Measurements from ENCODE around the gene ZNF423.
A peak's percentile ranks its signal among the peaks of the same experiment; 100 is the strongest.

The ZNF423 gene

DNA sequence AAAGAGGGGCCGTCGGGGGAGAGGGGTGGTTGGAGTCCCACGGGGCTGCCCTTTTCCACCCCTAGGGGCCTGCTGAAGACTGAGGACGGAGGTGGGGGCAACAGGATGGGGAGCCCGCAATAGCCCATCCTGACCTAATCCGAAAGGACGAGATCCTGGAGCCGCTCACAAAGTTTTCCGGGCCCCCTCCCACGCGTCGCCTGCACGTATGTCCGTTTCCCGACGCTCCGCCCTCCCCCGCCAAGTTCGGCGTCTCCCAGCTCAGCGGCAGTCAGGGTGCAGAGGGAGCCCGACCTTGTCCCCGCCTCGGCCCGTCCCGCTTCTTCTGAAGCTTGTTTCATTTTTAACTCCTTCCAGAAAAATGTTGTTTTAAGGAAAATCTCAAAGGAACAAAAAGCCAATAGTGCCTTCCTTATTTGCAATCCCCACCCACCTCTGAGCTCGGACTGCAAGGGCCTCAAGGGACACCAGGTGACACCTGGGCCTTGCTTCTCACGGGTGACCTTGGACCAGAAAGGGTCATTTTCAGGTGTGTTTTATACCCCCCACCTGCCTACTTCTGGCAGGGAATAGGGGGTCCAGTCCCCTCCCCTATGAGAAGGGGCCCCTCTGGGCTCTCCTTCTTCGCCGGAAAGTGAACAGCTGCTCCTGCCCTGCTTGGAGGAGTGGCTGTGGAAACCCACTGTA, 3.4 kb upstream of the ZNF423 start:
- H3K9ac ChIP-seq (ENCODE audit: low read length), result no peak overlapping the region
- no peaks in the 10 kb centered on the region for H3K9me3 ChIP-seq (replicated peaks; ENCODE audit: insufficient read depth, low read length)
- no peaks in the 10 kb centered on the region for H3K36me3 ChIP-seq (replicated peaks; ENCODE audit: insufficient read depth, low read length)
- no peaks in the 10 kb centered on the region for H3K9me2 ChIP-seq (replicated peaks; ENCODE audit: insufficient read depth, low read length)
- H3F3A ChIP-seq (ENCODE audit: insufficient read depth, low read length), result 0 out of 2 replicates have a peak, but pooled peaks cover 3% of the 10 kb centered on the region
- H3K4me2 ChIP-seq (ENCODE audit: low read depth, low read length), result peak overlapping the region; percentile 63; the same call in 1 of the 2 replicates
- H2AFZ ChIP-seq (ENCODE audit: low read length), result no peak overlapping the region
- no peaks in the 10 kb centered on the region for H4K20me1 ChIP-seq (ENCODE audit: insufficient read depth, low read length)
- H3K27ac ChIP-seq (ENCODE audit: low read length), result no peak overlapping the region
- H3K79me2 ChIP-seq (ENCODE audit: low read length), result no peaks in the 10 kb centered on the region
- no peaks in the 10 kb centered on the region for H3K4me1 ChIP-seq (ENCODE audit: low read length)
- TF ChIP-seq, protein P1, sequence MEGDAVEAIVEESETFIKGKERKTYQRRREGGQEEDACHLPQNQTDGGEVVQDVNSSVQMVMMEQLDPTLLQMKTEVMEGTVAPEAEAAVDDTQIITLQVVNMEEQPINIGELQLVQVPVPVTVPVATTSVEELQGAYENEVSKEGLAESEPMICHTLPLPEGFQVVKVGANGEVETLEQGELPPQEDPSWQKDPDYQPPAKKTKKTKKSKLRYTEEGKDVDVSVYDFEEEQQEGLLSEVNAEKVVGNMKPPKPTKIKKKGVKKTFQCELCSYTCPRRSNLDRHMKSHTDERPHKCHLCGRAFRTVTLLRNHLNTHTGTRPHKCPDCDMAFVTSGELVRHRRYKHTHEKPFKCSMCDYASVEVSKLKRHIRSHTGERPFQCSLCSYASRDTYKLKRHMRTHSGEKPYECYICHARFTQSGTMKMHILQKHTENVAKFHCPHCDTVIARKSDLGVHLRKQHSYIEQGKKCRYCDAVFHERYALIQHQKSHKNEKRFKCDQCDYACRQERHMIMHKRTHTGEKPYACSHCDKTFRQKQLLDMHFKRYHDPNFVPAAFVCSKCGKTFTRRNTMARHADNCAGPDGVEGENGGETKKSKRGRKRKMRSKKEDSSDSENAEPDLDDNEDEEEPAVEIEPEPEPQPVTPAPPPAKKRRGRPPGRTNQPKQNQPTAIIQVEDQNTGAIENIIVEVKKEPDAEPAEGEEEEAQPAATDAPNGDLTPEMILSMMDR (IDR thresholded peaks at IDR 0.05; ENCODE audit: low read length), result no peak
- TF ChIP-seq EZH2 (optimal IDR thresholded peaks at IDR 0.05; ENCODE audit: low read depth, low read length), result no peak
- no peak for TF ChIP-seq EZH2phosphoT487 (IDR thresholded peaks at IDR 0.05; ENCODE audit: low read length)
- no peak overlapping the region for H3K4me3 ChIP-seq (ENCODE audit: low read length)
- peaks cover 40% of the 10 kb centered on the region for H3K27me3 ChIP-seq (replicated peaks; ENCODE audit: insufficient read depth, low read length)
- DNase-seq, result no peak

DNA sequence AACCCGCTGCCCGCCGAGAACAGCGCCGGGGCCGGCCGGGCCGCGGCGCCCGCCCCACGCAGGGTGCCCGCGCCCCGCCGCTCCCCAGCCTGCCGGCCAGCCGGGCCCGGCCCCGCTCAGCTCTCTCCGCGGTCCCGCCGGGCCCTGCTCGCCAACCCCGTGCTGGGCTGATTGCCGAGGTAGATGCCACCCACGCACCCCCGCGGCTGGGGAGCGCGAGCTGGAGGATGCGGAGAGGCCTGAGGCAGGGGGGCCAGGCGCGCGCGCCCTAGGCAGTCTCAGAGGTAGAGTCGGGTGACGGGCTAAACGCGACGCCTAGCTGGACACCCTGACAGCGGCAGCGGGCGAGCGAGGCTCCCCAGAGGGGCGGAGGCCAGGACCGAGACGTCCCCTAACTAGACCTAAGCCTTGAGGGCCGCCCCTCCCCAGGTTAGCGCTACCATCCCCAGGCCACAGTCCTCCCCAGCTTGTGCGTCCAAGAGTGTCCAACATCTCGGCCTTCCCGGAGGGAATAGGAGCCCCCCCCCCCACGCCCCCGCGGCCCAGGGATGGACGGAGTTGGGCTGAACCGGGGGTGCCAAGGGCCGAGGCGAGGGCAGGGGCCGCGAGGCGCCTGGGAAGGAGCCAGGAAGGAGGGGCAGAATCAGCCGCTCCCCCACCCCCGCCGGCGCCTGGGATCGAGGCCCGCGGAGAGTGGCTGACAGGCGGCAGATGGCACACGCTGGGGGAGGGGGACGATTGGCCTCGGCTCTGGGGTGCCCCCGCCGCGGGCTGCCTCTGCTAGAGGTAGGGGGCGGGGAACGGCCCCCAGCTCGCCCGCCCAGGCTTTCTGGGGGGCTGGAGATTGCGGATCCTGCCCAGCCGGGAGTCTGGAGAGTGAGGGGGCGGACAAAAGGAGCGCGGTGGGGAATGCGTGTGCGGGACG, 2.5 kb upstream of the ZNF423 start:
- Histone ChIP-seq H3K9ac (ENCODE audit: low read length) (no peak overlapping the region), H3K9me2 (replicated peaks; ENCODE audit: insufficient read depth, low read length) (no peaks in the 10 kb centered on the region), H2AFZ (ENCODE audit: low read length) (no peak overlapping the region), H3K4me1 (ENCODE audit: low read length) (no peaks in the 10 kb centered on the region), H3K79me2 (ENCODE audit: low read length) (no peaks in the 10 kb centered on the region), H3K27me3 (replicated peaks; ENCODE audit: insufficient read depth, low read length) (peaks cover 48% of the 10 kb centered on the region), H3K4me2 (ENCODE audit: low read depth, low read length) (peak overlapping the region; percentile 63), H3K4me3 (ENCODE audit: low read length) (peak overlapping the region; percentile 79; the same call in 1 of the 2 replicates), H3K27ac (ENCODE audit: low read length) (no peak overlapping the region), H3F3A (ENCODE audit: insufficient read depth, low read length) (0 out of 2 replicates have a peak, but pooled peaks cover 6% of the 10 kb centered on the region), H3K36me3 (replicated peaks; ENCODE audit: insufficient read depth, low read length) (no peaks in the 10 kb centered on the region), H3K9me3 (replicated peaks; ENCODE audit: insufficient read depth, low read length) (no peaks in the 10 kb centered on the region), H4K20me1 (ENCODE audit: insufficient read depth, low read length) (no peaks in the 10 kb centered on the region)
- no peak for DNase-seq
- TF ChIP-seq, protein P1 (IDR thresholded peaks at IDR 0.05; ENCODE audit: low read length), result no peak
- TF ChIP-seq EZH2 (optimal IDR thresholded peaks at IDR 0.05; ENCODE audit: low read depth, low read length) (no peak), EZH2phosphoT487 (IDR thresholded peaks at IDR 0.05; ENCODE audit: low read length) (no peak)

DNA sequence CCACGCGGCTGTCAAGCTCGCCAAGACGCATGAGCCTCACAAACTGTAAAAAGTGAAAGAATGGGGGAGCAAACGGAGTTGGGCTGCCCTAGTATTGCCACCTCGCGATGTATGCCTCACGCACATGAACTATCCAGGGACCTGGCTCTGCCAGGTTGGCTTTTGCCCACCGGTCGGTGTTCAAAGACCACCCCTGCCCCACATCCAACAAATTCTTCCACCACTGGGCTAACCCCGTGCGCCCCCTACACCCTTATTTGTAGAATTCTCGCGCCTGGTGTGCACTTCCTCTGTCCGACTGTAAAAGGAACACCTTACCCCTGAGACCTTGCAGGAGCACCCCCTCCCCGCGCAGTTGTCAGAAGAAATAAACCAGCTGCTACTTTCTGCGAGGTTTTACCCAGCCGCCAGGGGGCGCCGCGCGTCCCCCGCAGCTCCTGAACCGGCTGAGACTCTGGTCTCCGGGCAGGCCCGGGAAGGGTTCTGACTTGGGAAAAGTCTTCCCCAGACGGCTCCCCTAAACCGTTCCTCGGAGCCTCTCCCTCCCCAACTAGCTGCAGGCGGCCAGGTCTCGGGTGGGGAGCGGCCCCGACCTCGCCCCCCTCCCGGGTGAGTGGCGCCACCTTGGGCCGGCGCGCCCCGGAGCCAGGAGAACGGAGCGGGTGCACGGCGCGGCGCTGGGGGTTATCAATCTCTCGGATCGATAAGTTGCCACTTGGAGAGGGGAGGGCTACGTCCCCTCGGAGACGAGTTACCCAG, 1.7 kb upstream of the ZNF423 start:
- DNase-seq, result peak; percentile 78
- Histone ChIP-seq H3K4me2 (ENCODE audit: low read depth, low read length) (peak overlapping the region; percentile 98), H3K36me3 (replicated peaks; ENCODE audit: insufficient read depth, low read length) (no peaks in the 10 kb centered on the region), H3K9me3 (replicated peaks; ENCODE audit: insufficient read depth, low read length) (no peaks in the 10 kb centered on the region), H3F3A (ENCODE audit: insufficient read depth, low read length) (0 out of 2 replicates have a peak, but pooled peaks cover 7% of the 10 kb centered on the region), H3K9ac (ENCODE audit: low read length) (no peak overlapping the region), H4K20me1 (ENCODE audit: insufficient read depth, low read length) (no peaks in the 10 kb centered on the region), H3K4me1 (ENCODE audit: low read length) (no peaks in the 10 kb centered on the region), H2AFZ (ENCODE audit: low read length) (peak overlapping the region; percentile 72), H3K27ac (ENCODE audit: low read length) (no peak overlapping the region), H3K27me3 (replicated peaks; ENCODE audit: insufficient read depth, low read length) (peaks cover 55% of the 10 kb centered on the region), H3K4me3 (ENCODE audit: low read length) (peak overlapping the region; percentile 79), H3K79me2 (ENCODE audit: low read length) (no peaks in the 10 kb centered on the region), H3K9me2 (replicated peaks; ENCODE audit: insufficient read depth, low read length) (no peaks in the 10 kb centered on the region)
- TF ChIP-seq, protein P1 (IDR thresholded peaks at IDR 0.05; ENCODE audit: low read length), result peak; percentile 89
- TF ChIP-seq EZH2phosphoT487 (IDR thresholded peaks at IDR 0.05; ENCODE audit: low read length), result no peak

All from MM.1S (cell line).